ENCODE results near the gene RPL7L1. TPM values are rescaled to one million over a fixed set of nuclear protein-coding genes. Genes with fewer than 3 reads are reported as not detected.
A peak's percentile ranks its signal among the peaks of the same experiment; 100 is the strongest.

Gene RPL7L1
- total and polyA plus RNA-seq, 2 of the 13 experiments (the other 11 are each of a cell fraction or from before 2014, with no cell fraction given), result 51.6 to 179 TPM

DNA sequence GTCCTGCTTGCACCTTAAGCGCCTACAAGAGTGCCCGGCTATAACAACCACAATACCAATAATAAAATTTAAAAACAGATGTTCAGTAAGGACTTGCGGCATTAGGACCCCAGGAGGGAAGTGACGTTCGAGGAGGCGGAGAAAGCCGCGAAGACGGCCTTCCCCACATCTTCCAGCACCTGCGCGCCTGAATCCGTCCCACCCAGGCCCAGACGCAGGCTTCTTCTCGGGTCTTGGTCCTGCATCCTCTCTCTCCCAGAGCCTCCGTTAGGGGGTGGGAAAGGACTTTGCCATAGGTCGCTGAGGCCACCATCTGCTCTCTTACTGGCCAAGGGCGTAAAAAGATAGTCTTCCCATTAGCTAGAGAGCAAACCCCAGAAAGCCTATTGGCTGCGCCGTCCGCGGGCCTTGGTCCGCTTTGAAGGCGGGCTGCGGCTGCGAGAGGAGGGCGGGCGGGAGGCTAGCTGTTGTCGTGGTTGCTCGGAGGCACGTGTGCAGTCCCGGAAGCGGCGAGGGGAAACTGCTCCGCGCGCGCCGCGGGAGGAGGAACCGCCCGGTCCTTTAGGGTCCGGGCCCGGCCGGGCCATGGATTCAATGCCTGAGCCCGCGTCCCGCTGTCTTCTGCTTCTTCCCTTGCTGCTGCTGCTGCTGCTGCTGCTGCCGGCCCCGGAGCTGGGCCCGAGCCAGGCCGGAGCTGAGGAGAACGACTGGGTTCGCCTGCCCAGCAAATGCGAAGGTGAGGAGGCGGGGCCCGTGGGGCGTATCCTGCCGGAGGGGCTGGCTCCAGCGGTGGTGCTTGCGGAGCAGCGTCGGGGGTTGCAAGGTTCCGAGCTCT lies 49.8 kb downstream of the RPL7L1 start, which contains the start of gene CNPY3 (continued):
- TF ChIP-seq, protein P1, sequence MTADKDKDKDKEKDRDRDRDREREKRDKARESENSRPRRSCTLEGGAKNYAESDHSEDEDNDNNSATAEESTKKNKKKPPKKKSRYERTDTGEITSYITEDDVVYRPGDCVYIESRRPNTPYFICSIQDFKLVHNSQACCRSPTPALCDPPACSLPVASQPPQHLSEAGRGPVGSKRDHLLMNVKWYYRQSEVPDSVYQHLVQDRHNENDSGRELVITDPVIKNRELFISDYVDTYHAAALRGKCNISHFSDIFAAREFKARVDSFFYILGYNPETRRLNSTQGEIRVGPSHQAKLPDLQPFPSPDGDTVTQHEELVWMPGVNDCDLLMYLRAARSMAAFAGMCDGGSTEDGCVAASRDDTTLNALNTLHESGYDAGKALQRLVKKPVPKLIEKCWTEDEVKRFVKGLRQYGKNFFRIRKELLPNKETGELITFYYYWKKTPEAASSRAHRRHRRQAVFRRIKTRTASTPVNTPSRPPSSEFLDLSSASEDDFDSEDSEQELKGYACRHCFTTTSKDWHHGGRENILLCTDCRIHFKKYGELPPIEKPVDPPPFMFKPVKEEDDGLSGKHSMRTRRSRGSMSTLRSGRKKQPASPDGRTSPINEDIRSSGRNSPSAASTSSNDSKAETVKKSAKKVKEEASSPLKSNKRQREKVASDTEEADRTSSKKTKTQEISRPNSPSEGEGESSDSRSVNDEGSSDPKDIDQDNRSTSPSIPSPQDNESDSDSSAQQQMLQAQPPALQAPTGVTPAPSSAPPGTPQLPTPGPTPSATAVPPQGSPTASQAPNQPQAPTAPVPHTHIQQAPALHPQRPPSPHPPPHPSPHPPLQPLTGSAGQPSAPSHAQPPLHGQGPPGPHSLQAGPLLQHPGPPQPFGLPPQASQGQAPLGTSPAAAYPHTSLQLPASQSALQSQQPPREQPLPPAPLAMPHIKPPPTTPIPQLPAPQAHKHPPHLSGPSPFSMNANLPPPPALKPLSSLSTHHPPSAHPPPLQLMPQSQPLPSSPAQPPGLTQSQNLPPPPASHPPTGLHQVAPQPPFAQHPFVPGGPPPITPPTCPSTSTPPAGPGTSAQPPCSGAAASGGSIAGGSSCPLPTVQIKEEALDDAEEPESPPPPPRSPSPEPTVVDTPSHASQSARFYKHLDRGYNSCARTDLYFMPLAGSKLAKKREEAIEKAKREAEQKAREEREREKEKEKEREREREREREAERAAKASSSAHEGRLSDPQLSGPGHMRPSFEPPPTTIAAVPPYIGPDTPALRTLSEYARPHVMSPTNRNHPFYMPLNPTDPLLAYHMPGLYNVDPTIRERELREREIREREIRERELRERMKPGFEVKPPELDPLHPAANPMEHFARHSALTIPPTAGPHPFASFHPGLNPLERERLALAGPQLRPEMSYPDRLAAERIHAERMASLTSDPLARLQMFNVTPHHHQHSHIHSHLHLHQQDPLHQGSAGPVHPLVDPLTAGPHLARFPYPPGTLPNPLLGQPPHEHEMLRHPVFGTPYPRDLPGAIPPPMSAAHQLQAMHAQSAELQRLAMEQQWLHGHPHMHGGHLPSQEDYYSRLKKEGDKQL (CRISPR knock-in tag; IDR thresholded peaks at IDR 0.05; ENCODE audit: low read depth), result no peak
- peak; percentile 59 for TF ChIP-seq NFATC3 (CRISPR knock-in tag; IDR thresholded peaks at IDR 0.05)
- TF ChIP-seq SETDB1 (CRISPR knock-in tag; IDR thresholded peaks at IDR 0.05; ENCODE audit: borderline replicate concordance), result 0 out of 2 replicates have a peak, but pooled peaks have one; percentile 64
- peak; percentile 96 for TF ChIP-seq GABPB1 (CRISPR knock-in tag; IDR thresholded peaks at IDR 0.05)
- TF ChIP-seq SRSF1 (optimal IDR thresholded peaks at IDR 0.05; ENCODE audit: low read depth, low read length), result peak; percentile 55
- peak; percentile 74 for TF ChIP-seq SOX5 (CRISPR knock-in tag; IDR thresholded peaks at IDR 0.05; ENCODE audit: borderline replicate concordance)
- TF ChIP-seq, protein P2, sequence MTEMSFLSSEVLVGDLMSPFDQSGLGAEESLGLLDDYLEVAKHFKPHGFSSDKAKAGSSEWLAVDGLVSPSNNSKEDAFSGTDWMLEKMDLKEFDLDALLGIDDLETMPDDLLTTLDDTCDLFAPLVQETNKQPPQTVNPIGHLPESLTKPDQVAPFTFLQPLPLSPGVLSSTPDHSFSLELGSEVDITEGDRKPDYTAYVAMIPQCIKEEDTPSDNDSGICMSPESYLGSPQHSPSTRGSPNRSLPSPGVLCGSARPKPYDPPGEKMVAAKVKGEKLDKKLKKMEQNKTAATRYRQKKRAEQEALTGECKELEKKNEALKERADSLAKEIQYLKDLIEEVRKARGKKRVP (CRISPR knock-in tag; IDR thresholded peaks at IDR 0.05), result peak in 1 of 2 experiments; percentile 92; a peak in 2 of 4 replicates
- TF ChIP-seq RFX3 (CRISPR knock-in tag; IDR thresholded peaks at IDR 0.05), result peak; percentile 32; the same call in 1 of the 2 replicates
- TF ChIP-seq SSRP1 (CRISPR knock-in tag; IDR thresholded peaks at IDR 0.05), result no peak
- TF ChIP-seq FOSL1 (CRISPR knock-in tag; IDR thresholded peaks at IDR 0.05; ENCODE audit: borderline replicate concordance), result no peak; the same call in 1 of the 2 replicates
- peak; percentile 98 for TF ChIP-seq ZNF274 (CRISPR knock-in tag; IDR thresholded peaks at IDR 0.05)
- peak; percentile 99 for TF ChIP-seq ELF4 (CRISPR knock-in tag; IDR thresholded peaks at IDR 0.05; ENCODE audit: borderline replicate concordance)
- TF ChIP-seq, protein P3, sequence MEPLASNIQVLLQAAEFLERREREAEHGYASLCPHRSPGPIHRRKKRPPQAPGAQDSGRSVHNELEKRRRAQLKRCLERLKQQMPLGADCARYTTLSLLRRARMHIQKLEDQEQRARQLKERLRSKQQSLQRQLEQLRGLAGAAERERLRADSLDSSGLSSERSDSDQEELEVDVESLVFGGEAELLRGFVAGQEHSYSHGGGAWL (CRISPR knock-in tag; IDR thresholded peaks at IDR 0.05), result peak; percentile 100
- peak; percentile 73 for TF ChIP-seq KLF15 (CRISPR knock-in tag; IDR thresholded peaks at IDR 0.05; ENCODE audit: borderline replicate concordance)
- no peak for TF ChIP-seq TRIM24 (CRISPR knock-in tag; IDR thresholded peaks at IDR 0.05)
- peak; percentile 99 for TF ChIP-seq ZNF605 (CRISPR knock-in tag; IDR thresholded peaks at IDR 0.05)
- TF ChIP-seq ZSCAN12 (CRISPR knock-in tag; IDR thresholded peaks at IDR 0.05), result peak; percentile 96
- peak; percentile 95 for TF ChIP-seq HDAC2 (CRISPR knock-in tag; IDR thresholded peaks at IDR 0.05)
- TF ChIP-seq RXRB (CRISPR knock-in tag; IDR thresholded peaks at IDR 0.05; ENCODE audit: borderline replicate concordance), result no peak
